Endothelial cell of umbilical vein (primary cell): ENCODE results near the gene OTUD3. TPM values are rescaled to one million over a fixed set of nuclear protein-coding genes. Genes with fewer than 3 reads are reported as not detected.
"Not testable (repeated sequence)": the region's sequence is repeated elsewhere in the genome, so short reads cannot be mapped to it uniquely, and the experiment has no call there.

Experiments
- BruUV-seq: library from RNA; stranded (reverse); fragments of 400-500 nt; replicated peaks from 2 replicates; lab custom pipeline; 2021; lab: Mats Ljungman, UMichigan
- CTCF ChIA-PET: fragments of 300-600, 350-600 bp; sonication (Branson Sonifier 250); formaldehyde crosslinking; loops from one replicate; lab custom pipeline; 2021; ENCODE audit warnings: antibody characterized with exemption, inconsistent platforms; lab: Charles Lee
- POLR2A ChIA-PET: fragments of 300-600, 350-600 bp; sonication (Branson Sonifier 250); formaldehyde crosslinking; loops from one replicate; lab custom pipeline; 2021; ENCODE audit warnings: antibody characterized with exemption, inconsistent platforms; lab: Charles Lee
- DNase-seq: peaks from one replicate; pipeline ENCODE4 v3.0.0-alpha.2; 2011; ENCODE audit warnings: low read depth, low spot score
- FAIRE-seq: peaks from 2 replicates; lab custom pipeline; 2011; peaks lifted over from hg19 to GRCh38; lab: Jason Lieb, UNC
- H2AFZ ChIP-seq: 2 replicates; pipeline ENCODE4 v1.6.0; 2012; ENCODE audit warnings: low read depth, low read length, control low read depth, inconsistent platforms
- H3K27ac ChIP-seq: 2 replicates; pipeline ENCODE4 v1.5.1; 2011; ENCODE audit warnings: low read depth, mild to moderate bottlenecking, control low read depth, low read length, moderate library complexity; ENCODE audit not compliant: insufficient read depth
- H3K27me3 ChIP-seq, 2 experiments: 2 replicates each; pipeline versions ENCODE4 v1.6.0 to v1.6.1; 2011; ENCODE audit warnings: low read length in 2 of 2, mixed read lengths in 1 of 2; ENCODE audit not compliant: control insufficient read depth in 2 of 2, insufficient read depth in 2 of 2
- H3K36me3 ChIP-seq, 2 experiments: 2 replicates in 1 of 2; 3 replicates in 1 of 2; pipeline ENCODE4 v1.5.1; 2011; ENCODE audit warnings: low read length in 2 of 2, mild to moderate bottlenecking in 1 of 2, moderate library complexity in 1 of 2; ENCODE audit not compliant: control insufficient read depth in 2 of 2, insufficient read depth in 2 of 2; ENCODE audit errors: extremely low read depth in 1 of 2
- H3K4me1 ChIP-seq: 3 replicates; pipeline ENCODE4 v1.5.1; 2011; ENCODE audit warnings: mild to moderate bottlenecking, low read length; ENCODE audit not compliant: control insufficient read depth, insufficient read depth; ENCODE audit errors: extremely low read depth
- H3K4me2 ChIP-seq: 2 replicates; pipeline ENCODE4 v1.6.1; 2011; ENCODE audit warnings: low read length, control low read depth, mixed read lengths; ENCODE audit not compliant: insufficient read depth
- H3K4me3 ChIP-seq, 3 experiments: fragments of 200-600 bp in 1 of 3; sonication (generic), shearing (Covaris generic) in 1 of 3; replicated peaks in 1 of 3; 2 replicates each; pipeline ENCODE4 v1.5.1; 2011 to 2016; ENCODE audit warnings: control low read depth in 3 of 3, low read length in 3 of 3, mild to moderate bottlenecking in 2 of 3, inconsistent platforms in 1 of 3, low read depth in 1 of 3, moderate library complexity in 1 of 3; ENCODE audit not compliant: insufficient read depth in 1 of 3
- H3K79me2 ChIP-seq: 2 replicates; pipeline ENCODE4 v1.6.0; 2012; ENCODE audit warnings: low read length, inconsistent platforms; ENCODE audit not compliant: control insufficient read depth, insufficient read depth
- H3K9ac ChIP-seq: replicated peaks from 2 replicates; pipeline ENCODE3; 2011; ENCODE audit warnings: low read length, control low read depth; ENCODE audit not compliant: insufficient read depth; ENCODE audit errors: extremely low read depth
- H3K9me1 ChIP-seq: replicated peaks from 3 replicates; pipeline ENCODE4 v1.6.0; 2011; ENCODE audit warnings: mild to moderate bottlenecking, low read length; ENCODE audit not compliant: control insufficient read depth, insufficient read depth; ENCODE audit errors: extremely low read depth
- H3K9me3 ChIP-seq: replicated peaks from 2 replicates; pipeline ENCODE4 v1.5.1; 2012; ENCODE audit warnings: low read length, inconsistent platforms; ENCODE audit not compliant: control insufficient read depth, insufficient read depth
- H4K20me1 ChIP-seq: replicated peaks from 2 replicates; pipeline ENCODE3; 2011; ENCODE audit warnings: mild to moderate bottlenecking, low read length; ENCODE audit not compliant: control insufficient read depth, insufficient read depth; ENCODE audit errors: extremely low read depth
- EZH2 ChIP-seq: IDR thresholded peaks from 2 replicates; pipeline ENCODE4 v1.6.1; 2012; ENCODE audit warnings: borderline replicate concordance, low read depth, mild to moderate bottlenecking, moderate library complexity, low read length, inconsistent platforms; ENCODE audit not compliant: severe bottlenecking
- FOS ChIP-seq: IDR thresholded peaks from 2 replicates; pipeline ENCODE4 v1.6.1; 2011; ENCODE audit warnings: mild to moderate bottlenecking, low read length, moderate library complexity, borderline replicate concordance; ENCODE audit not compliant: insufficient read depth
- GATA2 ChIP-seq: IDR thresholded peaks from 2 replicates; pipeline ENCODE4 v1.7.0; 2011; ENCODE audit warnings: low read depth, mild to moderate bottlenecking, moderate library complexity, mixed read lengths, low read length; ENCODE audit not compliant: insufficient read length, insufficient read depth
- JUN ChIP-seq: IDR thresholded peaks from 2 replicates; pipeline ENCODE4 v1.6.1; 2011; ENCODE audit warnings: borderline replicate concordance, low read depth; ENCODE audit not compliant: insufficient read length, insufficient read depth
- MYC ChIP-seq: IDR thresholded peaks from one replicate; pipeline ENCODE4 v1.6.1; 2011; ENCODE audit warnings: mild to moderate bottlenecking, low read depth, low read length
- POLR2A ChIP-seq: IDR thresholded peaks from 2 replicates; pipeline ENCODE4 v1.6.1; 2012; ENCODE audit warnings: low read depth, mild to moderate bottlenecking, control low read depth, low read length
- POLR2AphosphoS5 ChIP-seq: IDR thresholded peaks from 2 replicates; pipeline ENCODE4 v1.6.1; 2012; ENCODE audit warnings: low read depth, mild to moderate bottlenecking, control low read depth, low read length, moderate library complexity; ENCODE audit not compliant: insufficient read depth
- dilution Hi-C: fragments of 300-500 bp; cut with MboI; formaldehyde crosslinking; loops from one replicate; pipeline ENCODE4 v1.15.0; 2019; ENCODE audit warnings: low sequenced_read_pairs; ENCODE audit not compliant: extremely low pct_ligation_motif_present
- intact Hi-C: fragments of 100-400 bp; cut with micrococcal nuclease; formaldehyde crosslinking; loops from one replicate; pipeline ENCODE4 v1.10.0; 2022
- polyA plus RNA-seq, 4 experiments: library from polyadenylated mRNA; depleted of rRNA in 3 of 4; stranded (reverse) in 3 of 4; unstranded in 1 of 4; fragments of >200 nt; gene quantifications; 2 replicates each; pipeline versions ENCODE4 v1.2.1 to v1.2.3, GENCODE V29; 2011 to 2012; ENCODE audit warnings: missing spikeins in 1 of 4
- total RNA-seq: library from RNA; stranded (reverse); gene quantifications from 2 replicates; pipeline ENCODE4 v1.2.3, GENCODE V29; 2021

OTUD3 gene
- total and polyA plus RNA-seq, 2 donors (not counting 3 experiments of a cell fraction or from before 2014, with no cell fraction given) = 3.1 to 10.6 TPM

GRCh38 chr1:19866758-19867157 is 15.4 kb upstream of the OTUD3 start:
- no peaks in the 10 kb centered on the region for H3K79me2 ChIP-seq
- H3K4me2 ChIP-seq = no peak overlapping the region
- DNase-seq = no peak
- CTCF ChIA-PET = interaction anchor here (1.8 kb wide), 1 partner anchor 16 kb away, joined by 10 read pairs; the partner anchor contains the start of gene OTUD3
- no peaks in the 10 kb centered on the region for H3K4me1 ChIP-seq
- dilution Hi-C loops = no loop called here
- BruUV-seq = no TSS peak
- POLR2A ChIA-PET = no interaction called here
- no peaks in the 10 kb centered on the region for H3K36me3 ChIP-seq
- H3K9me3 ChIP-seq = no peaks in the 10 kb centered on the region
- TF ChIP-seq MYC (no peak), GATA2 (no peak), FOS (no peak), EZH2 (no peak), POLR2AphosphoS5 (no peak), POLR2A (no peak), JUN (no peak)
- H4K20me1 ChIP-seq = no peaks in the 10 kb centered on the region
- no peak overlapping the region for H3K27ac ChIP-seq
- no peak overlapping the region for H2AFZ ChIP-seq
- no peaks in the 10 kb centered on the region for H3K9me1 ChIP-seq
- intact Hi-C loops = no loop called here
- peaks cover 8 to 11% of the 10 kb centered on the region in 2 experiments for H3K27me3 ChIP-seq
- no peak overlapping the region for H3K9ac ChIP-seq
- FAIRE-seq = no peak
- no peak overlapping the region for H3K4me3 ChIP-seq

GRCh38 chr1:19868575-19868974 is 13.6 kb upstream of the OTUD3 start:
- H3K9me1 ChIP-seq, H2AFZ ChIP-seq, DNase-seq, H3K4me3 ChIP-seq, H3K9me3 ChIP-seq, FAIRE-seq, H3K79me2 ChIP-seq, BruUV-seq, intact Hi-C loops, H3K4me1 ChIP-seq, H4K20me1 ChIP-seq, H3K9ac ChIP-seq, H3K4me2 ChIP-seq, H3K36me3 ChIP-seq, dilution Hi-C loops, POLR2A ChIA-PET, H3K27ac ChIP-seq: not testable (repeated sequence)
- CTCF ChIA-PET = interaction anchor here (1.0 kb wide), 1 partner anchor 13 kb away, joined by 5 read pairs; the partner anchor contains the start of gene OTUD3
- H3K27me3 ChIP-seq = peaks cover 8 to 11% of the 10 kb centered on the region in 2 experiments

GRCh38 chr1:19869453-19869852 is 12.7 kb upstream of the OTUD3 start:
- H3K9me1 ChIP-seq, H3K9me3 ChIP-seq, intact Hi-C loops, H3K4me2 ChIP-seq, H3K79me2 ChIP-seq, H3K4me3 ChIP-seq, FAIRE-seq, H3K27ac ChIP-seq, H2AFZ ChIP-seq, H3K36me3 ChIP-seq, DNase-seq, POLR2A ChIA-PET, dilution Hi-C loops, H4K20me1 ChIP-seq, BruUV-seq, H3K4me1 ChIP-seq, H3K9ac ChIP-seq: not testable (repeated sequence)
- CTCF ChIA-PET = interaction anchor here (1.6 kb wide), 2 partner anchors 10 to 154 kb away, joined by 4 to 5 read pairs; no protein-coding TSS in a partner anchor
- peaks cover 8 to 11% of the 10 kb centered on the region in 2 experiments for H3K27me3 ChIP-seq
